BE2C (cell line): Measurements from ENCODE around the gene SCART1.
"Not testable (repeated sequence)": the region's sequence is repeated elsewhere in the genome, so short reads cannot be mapped to it uniquely, and the experiment has no call there.

Experiments
- DNase-seq: peaks from one replicate; pipeline ENCODE4 v3.0.0-alpha.2; 2020
- H3K27me3 ChIP-seq: fragments of 250-450 bp; sonication (Bioruptor Pico); 2 replicates; pipeline ENCODE4 v1.5.1; 2020; ENCODE audit warnings: mild to moderate bottlenecking
- H3K36me3 ChIP-seq: fragments of 250-450 bp; sonication (Bioruptor Pico); 2 replicates; pipeline ENCODE4 v1.5.1; 2020; ENCODE audit warnings: mild to moderate bottlenecking
- H3K4me1 ChIP-seq: fragments of 250-450 bp; sonication (Bioruptor Pico); 2 replicates; pipeline ENCODE4 v1.5.1; 2020
- H3K4me3 ChIP-seq: 2 replicates; pipeline ENCODE4 v1.5.1; 2011; ENCODE audit warnings: low read depth, low read length
- H3K9me3 ChIP-seq: fragments of 250-450 bp; sonication (Bioruptor Pico); 2 replicates; pipeline ENCODE4 v1.5.1; 2020
- CTCF ChIP-seq: IDR thresholded peaks from 2 replicates; pipeline ENCODE4 v1.5.1; 2012; ENCODE audit warnings: mild to moderate bottlenecking, low read depth, low read length

SCART1 gene

GRCh38 chr10:133497363-133497762 lies 43.6 kb downstream of the SCART1 start:
- H3K9me3 ChIP-seq, H3K27me3 ChIP-seq, H3K4me1 ChIP-seq, H3K36me3 ChIP-seq, H3K4me3 ChIP-seq: not testable (repeated sequence)
- peak; percentile 41 for TF ChIP-seq CTCF
- peak; percentile 29 for DNase-seq

GRCh38 chr10:133499176-133499575 lies 45.4 kb downstream of the SCART1 start:
- not testable (repeated sequence) for H3K4me3 ChIP-seq, H3K36me3 ChIP-seq, H3K9me3 ChIP-seq, H3K27me3 ChIP-seq, DNase-seq, H3K4me1 ChIP-seq

GRCh38 chr10:133500897-133501296 lies 47.2 kb downstream of the SCART1 start:
- not testable (repeated sequence) for DNase-seq, H3K9me3 ChIP-seq

GRCh38 chr10:133509700-133510099 lies 56.0 kb downstream of the SCART1 start:
- Histone ChIP-seq H3K27me3 (no peaks in the 10 kb centered on the region), H3K4me1 (no peaks in the 10 kb centered on the region), H3K4me3 (no peak overlapping the region), H3K9me3 (no peaks in the 10 kb centered on the region), H3K36me3 (no peaks in the 10 kb centered on the region)
- TF ChIP-seq CTCF: no peak
- DNase-seq: no peak

More at GRCh38 chr10:133500897-133501296, 47.2 kb downstream of the SCART1 start:
- not testable (repeated sequence) for H3K27me3 ChIP-seq, H3K36me3 ChIP-seq, H3K4me3 ChIP-seq, H3K4me1 ChIP-seq

GRCh38 chr10:133511408-133511807 lies 57.7 kb downstream of the SCART1 start:
- DNase-seq: no peak
- Histone ChIP-seq H3K4me1 (no peaks in the 10 kb centered on the region), H3K9me3 (no peaks in the 10 kb centered on the region), H3K36me3 (no peaks in the 10 kb centered on the region), H3K4me3 (no peak overlapping the region), H3K27me3 (no peaks in the 10 kb centered on the region; the same call in 1 of the 2 replicates)
- TF ChIP-seq CTCF: no peak

GRCh38 chr10:133511907-133512528 lies 58.3 kb downstream of the SCART1 start:
- Histone ChIP-seq H3K4me3 (no peak overlapping the region), H3K4me1 (no peaks in the 10 kb centered on the region), H3K36me3 (no peaks in the 10 kb centered on the region), H3K27me3 (no peaks in the 10 kb centered on the region; the same call in 1 of the 2 replicates), H3K9me3 (no peaks in the 10 kb centered on the region)
- DNase-seq: no peak
- no peak for TF ChIP-seq CTCF

- Histone ChIP-seq H3K27me3 (peaks cover 2% of the 10 kb centered on the region; the same call in 1 of the 2 replicates), H3K4me1 (no peaks in the 10 kb centered on the region), H3K4me3 (no peak overlapping the region), H3K36me3 (no peaks in the 10 kb centered on the region), H3K9me3 (no peaks in the 10 kb centered on the region)
- no peak for DNase-seq
- no peak for TF ChIP-seq CTCF
These were observed 61.7 kb downstream of the SCART1 start for GRCh38 chr10:133515471-133515870.
